NB4 (cell line): ENCODE results near the gene MRPL34.
A peak's percentile ranks its signal among the peaks of the same experiment; 100 is the strongest.

Source experiments
- DNase-seq: peaks from one replicate; pipeline ENCODE4 v3.0.0; 2010; ENCODE audit warnings: low read depth
- H3K4me3 ChIP-seq: one replicate; pipeline ENCODE4 v1.5.1; 2011; ENCODE audit warnings: mild to moderate bottlenecking, low read depth, low read length, moderate library complexity
- CTCF ChIP-seq: IDR thresholded peaks from one replicate; pipeline ENCODE4 v1.5.1; 2012; ENCODE audit warnings: low read depth, low read length
- MYC ChIP-seq: IDR thresholded peaks from 2 replicates; pipeline ENCODE4 v1.6.1; 2011; ENCODE audit warnings: low read depth, low read length
- POLR2A ChIP-seq: IDR thresholded peaks from 2 replicates; pipeline ENCODE4 v1.6.1; 2011; ENCODE audit warnings: mild to moderate bottlenecking; ENCODE audit not compliant: insufficient read length; ENCODE audit errors: extremely low read depth
- TF ChIP-seq, protein P1 (sequence below): IDR thresholded peaks from 2 replicates; pipeline ENCODE4 v1.6.1; 2011; ENCODE audit warnings: low read depth, low read length

Gene MRPL34

GRCh38 chr19:17262557-17262956, 43.1 kb upstream of the MRPL34 start:
- no peak overlapping the region for H3K4me3 ChIP-seq
- TF ChIP-seq POLR2A (no peak), CTCF (no peak), MYC (no peak)
- TF ChIP-seq, protein P1, sequence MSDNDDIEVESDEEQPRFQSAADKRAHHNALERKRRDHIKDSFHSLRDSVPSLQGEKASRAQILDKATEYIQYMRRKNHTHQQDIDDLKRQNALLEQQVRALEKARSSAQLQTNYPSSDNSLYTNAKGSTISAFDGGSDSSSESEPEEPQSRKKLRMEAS, result no peak
- no peak for DNase-seq

DNA sequence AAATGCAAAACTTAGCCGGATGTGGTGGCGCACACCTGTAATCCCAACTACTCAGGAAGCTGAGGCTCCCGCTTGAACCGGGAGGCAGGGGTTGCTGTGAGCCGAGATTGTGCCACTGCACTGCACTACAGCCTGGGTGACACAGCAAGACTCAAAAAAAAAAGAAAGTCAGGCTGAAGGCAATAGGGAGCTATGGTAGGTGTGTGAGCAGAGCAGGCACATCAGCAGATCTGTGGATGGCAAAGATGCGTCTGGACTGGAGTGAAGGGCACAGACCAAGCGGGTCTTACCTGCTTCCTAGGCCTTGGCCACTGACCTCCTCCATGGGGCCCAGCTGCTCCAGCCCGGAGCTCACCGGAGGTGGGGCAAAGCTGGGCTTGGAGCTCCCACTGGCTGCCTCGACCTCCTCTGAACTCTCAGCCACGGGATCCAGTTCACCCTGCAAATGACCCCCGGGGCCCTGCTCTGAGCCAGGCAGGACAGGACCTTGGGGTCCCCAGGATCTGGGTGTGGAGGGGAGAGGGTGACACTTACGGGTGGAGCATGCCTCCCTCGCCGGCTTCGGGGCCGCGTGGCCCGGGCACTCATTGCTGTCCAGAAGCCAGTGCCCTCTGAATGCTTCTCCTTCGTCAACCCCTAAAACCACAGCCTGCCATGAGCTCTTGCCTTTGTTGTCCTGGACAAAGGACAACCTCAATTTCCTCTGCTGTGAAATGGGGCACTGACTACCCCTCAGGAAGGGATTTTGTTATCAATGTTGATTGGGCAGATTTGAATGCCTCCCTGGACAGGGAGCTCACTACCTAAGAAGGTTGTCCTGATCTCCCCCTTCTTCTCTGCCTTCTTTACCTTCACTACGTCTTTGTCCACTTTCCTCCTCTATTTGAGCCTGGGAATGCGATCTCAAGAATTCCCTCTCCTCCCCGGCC, 41.7 kb upstream of the MRPL34 start:
- no peak for TF ChIP-seq CTCF
- TF ChIP-seq MYC, result no peak
- TF ChIP-seq, protein P1, result no peak
- TF ChIP-seq POLR2A, result no peak
- no peak overlapping the region for H3K4me3 ChIP-seq
- no peak for DNase-seq

DNA sequence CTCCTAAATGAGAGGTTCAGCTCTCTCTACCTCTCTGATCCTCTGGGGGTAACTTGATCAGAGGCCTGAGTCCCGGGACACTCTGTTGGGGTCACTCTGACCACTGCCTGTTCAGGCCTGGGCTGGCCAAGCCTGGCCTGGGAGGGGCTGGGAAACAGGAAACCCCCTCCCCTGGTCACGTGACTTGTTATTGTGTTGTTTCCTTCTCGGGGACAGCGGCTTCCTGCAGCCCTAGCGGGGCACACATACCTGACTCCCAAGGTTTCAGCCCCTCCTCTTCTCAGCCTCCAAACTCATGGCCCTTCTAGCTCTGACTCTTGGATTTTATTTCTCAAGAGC, 41.1 kb upstream of the MRPL34 start, which contains the start of gene USHBP1:
Gene USHBP1 (minus strand): TSS at position 105 of the 339 bp plus-strand sequence. CDS start 446 bp downstream, outside the sequence.
- H3K4me3 ChIP-seq, result no peak within 1 kb of the TSS
- TF ChIP-seq, protein P1, result no peak
- no peak for TF ChIP-seq POLR2A
- no peak for TF ChIP-seq CTCF
- no peak for TF ChIP-seq MYC
- no peak for DNase-seq

- DNase-seq, result no peak
- TF ChIP-seq, protein P1, result no peak
- TF ChIP-seq CTCF (no peak), POLR2A (no peak), MYC (no peak)
- H3K4me3 ChIP-seq, result no peak overlapping the region
These were observed 39.6 kb upstream of the MRPL34 start for GRCh38 chr19:17266026-17266425.

DNA sequence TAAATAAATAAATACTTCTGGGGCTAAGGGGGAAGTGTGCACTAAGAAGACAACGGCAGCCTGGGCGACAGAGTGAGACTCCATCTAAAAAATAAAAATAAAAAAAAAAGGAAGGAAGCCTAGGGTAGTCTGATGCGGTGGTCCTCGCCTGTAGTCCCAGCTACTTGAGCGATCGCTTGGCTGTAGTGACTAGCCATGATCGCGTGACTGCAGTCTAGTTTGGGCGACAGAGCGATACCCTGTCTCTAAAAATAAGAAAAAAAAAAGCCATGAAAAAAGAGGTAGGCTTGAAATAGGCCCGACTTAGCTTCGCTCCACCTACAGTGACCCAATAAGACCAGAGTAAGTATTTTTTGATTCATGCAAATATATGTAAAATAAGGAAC, 39.1 kb upstream of the MRPL34 start:
- TF ChIP-seq MYC, result no peak
- TF ChIP-seq CTCF, result no peak
- TF ChIP-seq, protein P1, result no peak
- TF ChIP-seq POLR2A, result no peak
- H3K4me3 ChIP-seq, result no peak overlapping the region
- peak; percentile 33 for DNase-seq
